GM23338 (cell line): ENCODE data around the gene L3MBTL1.

Source experiments
- CTCF ChIP-seq, 2 experiments: fragments of 200-600 bp in 1 of 2; sonication (generic) in 1 of 2; conservative IDR thresholded peaks; 2 replicates each; pipeline versions ENCODE4 v1.5.1 to v1.6.1; 2016 to 2017; ENCODE audit warnings: antibody characterized with exemption in 2 of 2, low read depth in 2 of 2, mild to moderate bottlenecking in 2 of 2, moderate library complexity in 1 of 2
- EZH2phosphoT487 ChIP-seq: fragments of 200-600 bp; sonication (generic); IDR thresholded peaks from one replicate; pipeline ENCODE4 v1.8.1; 2018; ENCODE audit warnings: antibody characterized with exemption; ENCODE audit not compliant: unreplicated experiment

- TF ChIP-seq CTCF (conservative IDR thresholded peaks at IDR 0.05; ENCODE audit: low read depth in 2 of 2) (no peak), EZH2phosphoT487 (no peak)
These were observed 77.1 kb downstream of the L3MBTL1 start for GRCh38 chr20:43584448-43585136.
